Smooth muscle cell (in vitro differentiated cells): ENCODE data around the gene SHLD3. TPM values are rescaled to one million over a fixed set of nuclear protein-coding genes. Genes with fewer than 3 reads are reported as not detected.
"Not testable (repeated sequence)": the region's sequence is repeated elsewhere in the genome, so short reads cannot be mapped to it uniquely, and the experiment has no call there.

Experiments used
- DNase-seq: peaks from one replicate; lab custom pipeline; 2025; ENCODE audit not compliant: unreplicated experiment; lab: John Stamatoyannopoulos, UW
- H2AFZ ChIP-seq: fragments of 200-600 bp; sonication (generic); 2 replicates; pipeline ENCODE4 v1.6.0; 2016; ENCODE audit warnings: antibody characterized with exemption, low read depth, mild to moderate bottlenecking
- H3F3A ChIP-seq: fragments of 200-600 bp; sonication (generic); 2 replicates; pipeline ENCODE4 v1.6.0; 2017; ENCODE audit warnings: antibody characterized with exemption, low read depth
- H3K27ac ChIP-seq: fragments of 200-600 bp; sonication (generic); 2 replicates; pipeline ENCODE4 v1.5.1; 2016; ENCODE audit warnings: low read depth, mild to moderate bottlenecking
- H3K27me3 ChIP-seq: fragments of 200-600 bp; sonication (generic); 2 replicates; pipeline ENCODE4 v1.6.1; 2016; ENCODE audit warnings: low read depth, mild to moderate bottlenecking
- H3K36me3 ChIP-seq: fragments of 200-600 bp; sonication (generic); 2 replicates; pipeline ENCODE4 v1.5.1; 2016; ENCODE audit warnings: low read depth
- H3K4me1 ChIP-seq: fragments of 200-600 bp; sonication (generic); 2 replicates; pipeline ENCODE4 v1.5.1; 2016; ENCODE audit warnings: low read depth
- H3K4me2 ChIP-seq: fragments of 200-600 bp; sonication (generic); 2 replicates; pipeline ENCODE4 v1.6.0; 2016; ENCODE audit warnings: mild to moderate bottlenecking
- H3K4me3 ChIP-seq: fragments of 200-600 bp; sonication (generic); 2 replicates; pipeline ENCODE4 v1.5.1; 2016; ENCODE audit warnings: mild to moderate bottlenecking
- H3K79me2 ChIP-seq: fragments of 200-600 bp; sonication (generic); 2 replicates; pipeline ENCODE4 v1.6.0; 2016; ENCODE audit warnings: low read depth, mild to moderate bottlenecking
- H3K9ac ChIP-seq: fragments of 200-600 bp; sonication (generic); 2 replicates; pipeline ENCODE4 v1.6.0; 2016; ENCODE audit warnings: low read depth
- H3K9me3 ChIP-seq: fragments of 200-600 bp; sonication (generic); replicated peaks from 2 replicates; pipeline ENCODE4 v1.5.1; 2016; ENCODE audit warnings: low read depth
- H4K20me1 ChIP-seq: fragments of 200-600 bp; sonication (generic); 2 replicates; pipeline ENCODE4 v1.6.0; 2016; ENCODE audit warnings: low read depth
- WGBS: methylation state at CpG from one replicate; pipeline ENCODE4 v1.1.7; 2016; ENCODE audit warnings: low lambda C conversion rate; 5-methylcytosine and 5-hydroxymethylcytosine counted together
- polyA plus RNA-seq: library from polyadenylated mRNA; unstranded; fragments of >200 nt; fragmentation: Nextera tagmentation; extraction: Ambion mirVana; gene quantifications from 2 replicates; pipeline ENCODE4 v1.2.1, GENCODE V29; 2016
- small RNA-seq: library from RNA; depleted of rRNA; stranded (forward); fragments of <200 nt; gene quantifications from one replicate; pipeline ENCODE3, GENCODE V24; 2014
- total RNA-seq: library from RNA; depleted of rRNA; stranded (reverse); fragments of >200 nt; gene quantifications from 2 replicates; pipeline ENCODE4 v1.2.3, GENCODE V29; 2014
- TF ChIP-seq, protein P1 (sequence below): fragments of 200-600 bp; sonication (generic); IDR thresholded peaks from 2 replicates; pipeline ENCODE4 v1.5.1; 2017; ENCODE audit warnings: borderline replicate concordance, mild to moderate bottlenecking, antibody characterized with exemption; ENCODE audit not compliant: insufficient read depth, poor library complexity, severe bottlenecking

Gene SHLD3
- total and polyA plus RNA-seq, 2 experiments from 2014 or later: 0.91 to 3.1 TPM

DNA sequence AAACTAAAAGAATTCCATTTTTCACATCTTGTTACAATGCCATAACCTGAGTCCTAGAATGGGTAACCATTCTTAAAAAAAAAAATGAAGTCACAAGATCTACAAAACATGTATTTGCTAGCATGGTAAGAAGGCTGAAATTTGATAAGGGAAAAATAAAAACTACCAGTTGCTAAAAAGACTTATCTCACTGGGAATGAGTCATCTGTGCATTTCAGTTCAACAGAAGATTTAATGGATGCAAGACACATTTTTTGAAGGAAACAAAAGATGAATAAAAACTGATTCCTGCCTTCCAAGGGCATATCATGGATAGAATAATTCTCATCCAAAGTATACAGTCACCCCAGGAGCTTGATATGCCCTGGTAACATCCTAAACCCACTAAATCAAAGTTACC, 49.9 kb downstream of the SHLD3 start:
- no peak for DNase-seq
- H3K4me2 ChIP-seq: no peak overlapping the region
- no peak overlapping the region for H3K4me3 ChIP-seq
- no peak overlapping the region for H3K27ac ChIP-seq
- H3K36me3 ChIP-seq: no peaks in the 10 kb centered on the region
- TF ChIP-seq, protein P1, sequence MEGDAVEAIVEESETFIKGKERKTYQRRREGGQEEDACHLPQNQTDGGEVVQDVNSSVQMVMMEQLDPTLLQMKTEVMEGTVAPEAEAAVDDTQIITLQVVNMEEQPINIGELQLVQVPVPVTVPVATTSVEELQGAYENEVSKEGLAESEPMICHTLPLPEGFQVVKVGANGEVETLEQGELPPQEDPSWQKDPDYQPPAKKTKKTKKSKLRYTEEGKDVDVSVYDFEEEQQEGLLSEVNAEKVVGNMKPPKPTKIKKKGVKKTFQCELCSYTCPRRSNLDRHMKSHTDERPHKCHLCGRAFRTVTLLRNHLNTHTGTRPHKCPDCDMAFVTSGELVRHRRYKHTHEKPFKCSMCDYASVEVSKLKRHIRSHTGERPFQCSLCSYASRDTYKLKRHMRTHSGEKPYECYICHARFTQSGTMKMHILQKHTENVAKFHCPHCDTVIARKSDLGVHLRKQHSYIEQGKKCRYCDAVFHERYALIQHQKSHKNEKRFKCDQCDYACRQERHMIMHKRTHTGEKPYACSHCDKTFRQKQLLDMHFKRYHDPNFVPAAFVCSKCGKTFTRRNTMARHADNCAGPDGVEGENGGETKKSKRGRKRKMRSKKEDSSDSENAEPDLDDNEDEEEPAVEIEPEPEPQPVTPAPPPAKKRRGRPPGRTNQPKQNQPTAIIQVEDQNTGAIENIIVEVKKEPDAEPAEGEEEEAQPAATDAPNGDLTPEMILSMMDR: no peak
- H3K4me1 ChIP-seq: no peaks in the 10 kb centered on the region
- no peaks in the 10 kb centered on the region for H3F3A ChIP-seq
- H4K20me1 ChIP-seq: no peaks in the 10 kb centered on the region
- H3K9ac ChIP-seq: no peak overlapping the region
- no peaks in the 10 kb centered on the region for H3K27me3 ChIP-seq
- H3K79me2 ChIP-seq: peaks cover 5% of the 10 kb centered on the region
- H3K9me3 ChIP-seq: no peaks in the 10 kb centered on the region
- no peak overlapping the region for H2AFZ ChIP-seq

DNA sequence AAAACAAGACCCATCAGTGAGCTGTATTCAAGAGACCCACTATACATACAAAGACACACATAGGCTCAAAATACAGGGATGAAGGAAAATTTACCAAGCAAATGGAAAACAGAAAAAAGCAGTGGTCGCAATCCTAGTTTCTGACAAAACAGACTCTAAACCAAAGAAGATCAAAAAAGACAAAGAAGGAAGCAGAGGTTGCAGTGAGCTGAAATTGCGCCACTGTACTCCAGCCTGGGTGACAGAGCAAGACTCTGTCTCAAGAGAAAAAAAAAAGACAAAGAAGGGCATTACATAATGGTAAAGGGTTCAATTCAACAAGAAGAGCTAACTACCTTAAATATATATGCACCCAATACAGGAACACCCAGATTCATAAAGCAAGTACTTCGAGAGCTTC, 51.2 kb downstream of the SHLD3 start:
- H3K27ac ChIP-seq, H3K9ac ChIP-seq, H3F3A ChIP-seq, H3K4me1 ChIP-seq, H3K4me3 ChIP-seq, H4K20me1 ChIP-seq, H2AFZ ChIP-seq, H3K79me2 ChIP-seq, H3K27me3 ChIP-seq, H3K9me3 ChIP-seq, H3K36me3 ChIP-seq, H3K4me2 ChIP-seq, DNase-seq: not testable (repeated sequence)
- 93% methylated on average over 3 of the region's 3 CpGs for WGBS

Small RNA genes within 50 kb of the gene (small RNA-seq; reads per million reads assigned to genes)
- gene RNU6-540P: not detected

Other genes with a start within 250 kb of the SHLD3 start
- 111 and 118 TPM in 2 replicates for gene ADAMTS6, start 143.1 kb upstream of the SHLD3 start, total RNA-seq
- gene ADAMTS6, start 143.1 kb upstream of the SHLD3 start, polyA plus RNA-seq: 5.9 and 10.5 TPM in 2 replicates
- gene CENPK, start 61.9 kb upstream of the SHLD3 start, total RNA-seq: 19.1 and 22.9 TPM in 2 replicates
- gene CENPK, start 61.9 kb upstream of the SHLD3 start, polyA plus RNA-seq: 16.6 and 19.2 TPM in 2 replicates
- 51.4 and 56.9 TPM in 2 replicates for gene PPWD1, start 61.7 kb upstream of the SHLD3 start, total RNA-seq
- 21.5 and 25.8 TPM in 2 replicates for gene PPWD1, start 61.7 kb upstream of the SHLD3 start, polyA plus RNA-seq
- 20.0 and 25.1 TPM in 2 replicates for gene TRIM23, start 694 bp upstream of the SHLD3 start, total RNA-seq
- gene TRIM23, start 694 bp upstream of the SHLD3 start, polyA plus RNA-seq: 7.0 and 9.8 TPM in 2 replicates
- 19.5 and 40.5 TPM in 2 replicates for gene TRAPPC13, start within 50 bp of the SHLD3 start, total RNA-seq
- gene TRAPPC13, start within 50 bp of the SHLD3 start, polyA plus RNA-seq: 13.7 and 16.6 TPM in 2 replicates
- 12.8 and 16.4 TPM in 2 replicates for gene SGTB, start 97.1 kb downstream of the SHLD3 start, total RNA-seq
- 3.8 and 5.3 TPM in 2 replicates for gene SGTB, start 97.1 kb downstream of the SHLD3 start, polyA plus RNA-seq
- gene NLN, start 97.2 kb downstream of the SHLD3 start, total RNA-seq: 33.6 and 37.7 TPM in 2 replicates
- 25.4 and 31.9 TPM in 2 replicates for gene NLN, start 97.2 kb downstream of the SHLD3 start, polyA plus RNA-seq